PFSK-1 (cell line): ENCODE measurements around the gene NEUROG1.

Source experiments
- FOXP2 ChIP-seq: optimal IDR thresholded peaks from 2 replicates; pipeline ENCODE3; 2011; ENCODE audit warnings: borderline replicate concordance, control low read depth, inconsistent platforms; ENCODE audit not compliant: insufficient read depth; ENCODE audit errors: extremely low read length, extremely low read depth
- POLR2AphosphoS5 ChIP-seq: IDR thresholded peaks from 2 replicates; pipeline ENCODE4 v1.6.1; 2012; ENCODE audit warnings: low read depth, mild to moderate bottlenecking, control low read depth, low read length, moderate library complexity
- REST ChIP-seq, 2 experiments: IDR thresholded peaks; 2 replicates each; pipeline versions ENCODE4 v1.6.1 to v1.8.0; 2011 to 2012; ENCODE audit warnings: low read depth in 2 of 2, low read length in 2 of 2, control low read depth in 1 of 2, inconsistent platforms in 1 of 2, mild to moderate bottlenecking in 1 of 2, moderate library complexity in 1 of 2; ENCODE audit not compliant: insufficient read depth in 1 of 2
- SIN3A ChIP-seq: IDR thresholded peaks from 2 replicates; pipeline ENCODE4 v1.6.1; 2012; ENCODE audit warnings: mild to moderate bottlenecking, low read length, moderate library complexity, borderline replicate concordance; ENCODE audit not compliant: insufficient read depth
- TAF1 ChIP-seq: IDR thresholded peaks from 2 replicates; pipeline ENCODE4 v1.6.1; 2012; ENCODE audit warnings: low read length, control low read depth, borderline replicate concordance; ENCODE audit not compliant: insufficient read depth

The NEUROG1 gene

GRCh38 chr5:135578685-135579341 lies 43.0 kb upstream of the NEUROG1 start, which contains the start of gene CXCL14:
CXCL14 (minus strand) TSS chr5:135578991; CDS start chr5:135578778, 213 bp downstream.
- no peak for TF ChIP-seq SIN3A
- TF ChIP-seq REST (IDR thresholded peaks at IDR 0.05; ENCODE audit: insufficient read depth in 1 of 2, low read depth in 2 of 2, low read length in 2 of 2), result no peak
- no peak for TF ChIP-seq FOXP2
- TF ChIP-seq POLR2AphosphoS5, result no peak
- no peak for TF ChIP-seq TAF1

- no peak for TF ChIP-seq TAF1
- TF ChIP-seq POLR2AphosphoS5, result no peak
- no peak for TF ChIP-seq REST (IDR thresholded peaks at IDR 0.05; ENCODE audit: insufficient read depth in 1 of 2, low read depth in 2 of 2, low read length in 2 of 2)
- no peak for TF ChIP-seq FOXP2
- TF ChIP-seq SIN3A, result no peak
These were observed 42.5 kb upstream of the NEUROG1 start for GRCh38 chr5:135578305-135578684.

GRCh38 chr5:135577421-135577820 lies 41.7 kb upstream of the NEUROG1 start:
- TF ChIP-seq FOXP2 (no peak), POLR2AphosphoS5 (no peak)

- TF ChIP-seq POLR2AphosphoS5, result no peak
These were observed 40.4 kb upstream of the NEUROG1 start for GRCh38 chr5:135576075-135576599.

- TF ChIP-seq TAF1, result no peak
- TF ChIP-seq FOXP2, result no peak
- TF ChIP-seq SIN3A, result no peak
- TF ChIP-seq REST (IDR thresholded peaks at IDR 0.05; ENCODE audit: insufficient read depth in 1 of 2, low read depth in 2 of 2, low read length in 2 of 2), result no peak
- TF ChIP-seq POLR2AphosphoS5, result no peak
These were observed 38.7 kb upstream of the NEUROG1 start for GRCh38 chr5:135574493-135574892.

GRCh38 chr5:135571902-135572301 lies 36.1 kb upstream of the NEUROG1 start:
- no peak for TF ChIP-seq POLR2AphosphoS5
- no peak for TF ChIP-seq SIN3A
- TF ChIP-seq REST (IDR thresholded peaks at IDR 0.05; ENCODE audit: insufficient read depth in 1 of 2, low read depth in 2 of 2, low read length in 2 of 2), result no peak
- no peak for TF ChIP-seq TAF1
- TF ChIP-seq FOXP2, result no peak
